Ishikawa (cell line): ENCODE measurements around the gene SKIC2.
A peak's percentile ranks its signal among the peaks of the same experiment; 100 is the strongest.

Experiments
- CEBPB ChIP-seq: IDR thresholded peaks from 2 replicates; pipeline ENCODE4 v1.6.1; 2012
- CREB1 ChIP-seq: IDR thresholded peaks from 2 replicates; pipeline ENCODE4 v1.6.1; 2012; ENCODE audit warnings: low read depth
- EGR1 ChIP-seq: IDR thresholded peaks from 2 replicates; pipeline ENCODE4 v1.6.1; 2012
- EP300 ChIP-seq: IDR thresholded peaks from 2 replicates; pipeline ENCODE4 v1.6.1; 2012; ENCODE audit warnings: borderline replicate concordance
- RAD21 ChIP-seq: IDR thresholded peaks from 2 replicates; pipeline ENCODE4 v1.6.1; 2012; ENCODE audit warnings: low read depth
- TAF1 ChIP-seq: IDR thresholded peaks from 2 replicates; pipeline ENCODE4 v1.6.1; 2012; ENCODE audit warnings: low read depth, mild to moderate bottlenecking
- TEAD4 ChIP-seq: IDR thresholded peaks from 2 replicates; pipeline ENCODE4 v1.6.1; 2012
- USF1 ChIP-seq: IDR thresholded peaks from 2 replicates; pipeline ENCODE4 v1.6.1; 2012

DNA sequence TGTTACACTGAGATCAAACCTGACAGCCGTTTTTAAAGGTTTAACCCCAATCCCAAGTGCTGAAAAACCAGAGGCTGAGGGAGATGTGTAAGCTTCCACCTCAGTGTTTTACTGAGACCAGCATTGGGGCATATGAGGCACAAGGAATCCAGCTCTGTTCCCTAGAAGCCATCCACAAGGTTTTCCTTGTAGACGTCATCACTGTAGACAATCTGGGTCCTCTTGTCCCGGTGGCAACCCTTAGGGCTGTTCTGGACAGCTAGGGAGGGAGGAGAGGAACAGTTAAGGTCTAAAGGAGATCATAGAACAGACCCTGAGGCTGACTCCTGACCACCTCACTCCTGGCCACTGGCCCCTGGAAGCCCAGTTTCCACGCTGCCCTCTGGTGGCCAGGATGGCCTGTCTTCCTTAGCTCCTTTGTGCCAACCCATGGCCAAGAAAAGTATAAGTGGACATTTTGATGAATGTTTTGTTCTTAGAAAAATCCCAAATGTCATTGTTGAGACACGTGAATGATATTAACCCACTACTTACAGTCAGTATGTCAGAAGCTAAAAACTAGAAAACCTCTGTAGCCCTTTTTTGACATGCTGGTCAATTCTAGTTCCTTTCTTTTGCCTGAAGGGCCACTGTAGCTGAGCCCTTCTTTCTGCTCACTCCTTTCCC, 6.7 kb upstream of the SKIC2 start:
- TF ChIP-seq CEBPB (no peak), CREB1 (no peak), EP300 (no peak), RAD21 (peak; percentile 56), TEAD4 (no peak), TAF1 (no peak), USF1 (no peak), EGR1 (no peak)
